T-helper 1 cell treated with Interleukin-12 subunit alpha and Interleukin-12 subunit beta and Interleukin-4 antibody, amounts not matched to agents 30 ng/mL and 1 ng/mL, for 36 hours (primary cell): ENCODE measurements around the gene TRIB2. TPM values are rescaled to one million over a fixed set of nuclear protein-coding genes. Genes with fewer than 3 reads are reported as not detected.
"Not testable (repeated sequence)": the region's sequence is repeated elsewhere in the genome, so short reads cannot be mapped to it uniquely, and the experiment has no call there.

Experiments
- intact Hi-C: fragments of 100-400 bp; cut with micrococcal nuclease; formaldehyde crosslinking; loops from one replicate; pipeline ENCODE4 v1.15.1; 2024
- total RNA-seq: library from RNA; stranded (reverse); gene quantifications from 2 replicates; pipeline ENCODE4 v1.2.3, GENCODE V29; 2022

Gene TRIB2
- 38.1 and 38.9 TPM in 2 replicates for total RNA-seq

- intact Hi-C loops, result loop anchor here (1.0 to 10.0 kb wide), 23 partner anchors 7 to 1561 kb away; partner anchors contain the start of genes E2F6, ROCK2 and SLC66A3
Measured at GRCh38 chr2:12716282-12717190, at the start of gene TRIB2. Gene TRIB2, plus strand, starts transcription at chr2:12716936. Its CDS starts 1,372 bp downstream, at chr2:12718308.

- intact Hi-C loops, result no loop called here
Measured at GRCh38 chr2:12669036-12669435, 47.7 kb upstream of the TRIB2 start.

GRCh38 chr2:12672711-12673315, 43.9 kb upstream of the TRIB2 start:
- intact Hi-C loops, result no loop called here

GRCh38 chr2:12674644-12675328, 42.0 kb upstream of the TRIB2 start:
- intact Hi-C loops, result no loop called here

GRCh38 chr2:12675352-12675795, 41.4 kb upstream of the TRIB2 start:
- intact Hi-C loops, result no loop called here

- intact Hi-C loops, result no loop called here
Measured at GRCh38 chr2:12675801-12676200, 40.9 kb upstream of the TRIB2 start.

GRCh38 chr2:12676771-12677170, 40.0 kb upstream of the TRIB2 start:
- intact Hi-C loops, result no loop called here

GRCh38 chr2:12678186-12678585, 38.5 kb upstream of the TRIB2 start:
- intact Hi-C loops, result no loop called here

- intact Hi-C loops, result no loop called here
Measured at GRCh38 chr2:12679550-12680072, 37.1 kb upstream of the TRIB2 start.

- intact Hi-C loops, result not testable (repeated sequence)
Measured at GRCh38 chr2:12680115-12680514, 36.6 kb upstream of the TRIB2 start.

- intact Hi-C loops, result no loop called here
Measured at GRCh38 chr2:12682017-12682416, 34.7 kb upstream of the TRIB2 start.

- intact Hi-C loops, result no loop called here
Measured at GRCh38 chr2:12683457-12684100, 33.2 kb upstream of the TRIB2 start.

GRCh38 chr2:12684471-12684936, 32.2 kb upstream of the TRIB2 start:
- intact Hi-C loops, result no loop called here

GRCh38 chr2:12685145-12685544, 31.6 kb upstream of the TRIB2 start:
- intact Hi-C loops, result no loop called here

GRCh38 chr2:12685956-12686355, 30.8 kb upstream of the TRIB2 start:
- intact Hi-C loops, result no loop called here

- intact Hi-C loops, result no loop called here
Measured at GRCh38 chr2:12686708-12687283, 29.9 kb upstream of the TRIB2 start.

GRCh38 chr2:12688091-12688490, 28.6 kb upstream of the TRIB2 start:
- intact Hi-C loops, result no loop called here

- intact Hi-C loops, result no loop called here
Measured at GRCh38 chr2:12688893-12689292, 27.8 kb upstream of the TRIB2 start.

GRCh38 chr2:12693509-12693908, 23.2 kb upstream of the TRIB2 start:
- intact Hi-C loops, result no loop called here

GRCh38 chr2:12694990-12695774, 21.6 kb upstream of the TRIB2 start:
- intact Hi-C loops, result no loop called here
